Activated naive CD8-positive, alpha-beta T cell treated with anti-CD3 and anti-CD28 coated beads for 36 hours (primary cell): ENCODE results near the gene PPP6R3. TPM values are rescaled to one million over a fixed set of nuclear protein-coding genes. Genes with fewer than 3 reads are reported as not detected.
A peak's percentile ranks its signal among the peaks of the same experiment; 100 is the strongest.
"Not testable (repeated sequence)": the region's sequence is repeated elsewhere in the genome, so short reads cannot be mapped to it uniquely, and the experiment has no call there.

Source experiments
- DNase-seq: peaks from one replicate; pipeline ENCODE4 v3.0.0; 2021
- H3K27ac Mint-ChIP-seq: one replicate; pipeline ENCODE4 v1.8.0; 2022; ENCODE audit warnings: mild to moderate bottlenecking, moderate library complexity, mixed read lengths
- H3K27me3 Mint-ChIP-seq: one replicate; pipeline ENCODE4 v1.8.0; 2022; ENCODE audit warnings: mild to moderate bottlenecking, mixed read lengths
- H3K36me3 Mint-ChIP-seq: one replicate; pipeline ENCODE4 v1.8.0; 2021; ENCODE audit warnings: mild to moderate bottlenecking, mixed read lengths
- H3K4me1 Mint-ChIP-seq: one replicate; pipeline ENCODE4 v1.8.0; 2021; ENCODE audit warnings: mixed read lengths
- H3K4me3 Mint-ChIP-seq: one replicate; pipeline ENCODE4 v1.8.0; 2022; ENCODE audit warnings: mild to moderate bottlenecking, moderate library complexity, mixed read lengths
- H3K9me3 Mint-ChIP-seq: one replicate; pipeline ENCODE4 v1.8.0; 2022; ENCODE audit warnings: mixed read lengths
- total RNA-seq, 2 experiments: library from RNA; stranded (reverse); gene quantifications; one replicate each; pipeline ENCODE4 v1.2.3, GENCODE V29; 2021

PPP6R3 gene
- total RNA-seq, 2 experiments from 2014 or later = 122 to 123 TPM

DNA sequence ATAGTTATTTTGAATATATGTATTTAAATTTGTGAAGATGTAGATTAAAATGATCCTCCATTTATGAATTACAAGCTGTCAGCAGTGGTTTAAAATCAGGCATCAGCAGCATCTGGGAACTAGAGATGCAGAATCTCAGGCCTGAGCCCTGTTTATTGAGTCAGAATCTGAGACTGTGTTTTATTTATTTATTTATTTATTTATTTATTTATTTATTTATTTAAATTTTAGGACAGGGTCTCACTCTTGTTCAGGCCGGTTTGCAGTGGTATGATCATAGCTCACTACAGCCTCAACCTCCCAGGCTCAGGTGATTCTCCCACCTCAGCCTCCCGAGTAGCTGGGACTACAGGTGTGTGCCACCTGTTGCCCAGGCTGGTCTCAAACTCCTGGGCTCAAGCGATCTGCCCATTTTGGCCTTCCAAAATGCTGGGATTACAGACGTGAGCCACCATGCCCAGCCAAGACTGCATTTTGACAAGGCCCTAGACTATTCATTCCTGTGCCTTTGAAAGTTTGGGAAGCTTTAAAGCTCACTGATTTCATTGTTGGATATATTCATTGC is 70.7 kb downstream of the PPP6R3 start:
- Mint-ChIP-seq H3K9me3 (no peaks in the 10 kb centered on the region), H3K36me3 (peaks cover 43% of the 10 kb centered on the region), H3K4me1 (peaks cover 60% of the 10 kb centered on the region), H3K4me3 (no peak overlapping the region), H3K27me3 (no peaks in the 10 kb centered on the region), H3K27ac (no peak overlapping the region)
- no peak for DNase-seq

GRCh38 chr11:68532727-68533369 is 72.3 kb downstream of the PPP6R3 start:
- no peak overlapping the region for H3K27ac Mint-ChIP-seq
- no peaks in the 10 kb centered on the region for H3K27me3 Mint-ChIP-seq
- H3K4me1 Mint-ChIP-seq = peaks cover 51% of the 10 kb centered on the region
- H3K4me3 Mint-ChIP-seq = no peak overlapping the region
- peaks cover 35% of the 10 kb centered on the region for H3K36me3 Mint-ChIP-seq
- H3K9me3 Mint-ChIP-seq = no peaks in the 10 kb centered on the region
- no peak for DNase-seq

DNA sequence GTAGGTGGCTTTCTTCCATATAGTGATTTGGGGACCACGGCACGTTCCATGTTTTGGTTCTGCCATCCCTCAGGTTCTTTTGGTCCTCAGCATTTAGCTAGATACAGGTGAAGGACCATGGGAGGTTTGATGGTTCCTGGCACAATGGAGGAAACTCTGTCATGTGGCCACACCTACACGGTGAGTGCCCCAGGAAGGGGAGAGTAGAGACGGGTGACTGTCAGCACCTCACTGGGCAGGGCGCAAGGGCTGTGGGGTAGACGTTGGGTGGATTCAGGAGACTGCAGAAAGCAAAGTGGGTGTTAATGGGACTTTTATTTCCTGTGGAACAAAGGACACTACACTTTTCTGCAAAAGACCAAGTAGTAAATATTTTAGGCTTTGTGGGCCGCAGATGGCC is 73.4 kb downstream of the PPP6R3 start:
- DNase-seq = no peak
- Mint-ChIP-seq H3K9me3 (no peaks in the 10 kb centered on the region), H3K4me1 (peaks cover 44% of the 10 kb centered on the region), H3K4me3 (no peak overlapping the region), H3K27me3 (no peaks in the 10 kb centered on the region), H3K36me3 (peaks cover 37% of the 10 kb centered on the region), H3K27ac (peak overlapping the region; percentile 25)

GRCh38 chr11:68535098-68535497 is 74.5 kb downstream of the PPP6R3 start:
- H3K9me3 Mint-ChIP-seq = no peaks in the 10 kb centered on the region
- no peak overlapping the region for H3K27ac Mint-ChIP-seq
- H3K27me3 Mint-ChIP-seq = no peaks in the 10 kb centered on the region
- no peak overlapping the region for H3K4me3 Mint-ChIP-seq
- H3K36me3 Mint-ChIP-seq = peaks cover 39% of the 10 kb centered on the region
- no peak for DNase-seq
- H3K4me1 Mint-ChIP-seq = peaks cover 49% of the 10 kb centered on the region

- no peaks in the 10 kb centered on the region for H3K27me3 Mint-ChIP-seq
These were observed 76.2 kb downstream of the PPP6R3 start for GRCh38 chr11:68536706-68537105.

GRCh38 chr11:68538025-68538424 is 77.5 kb downstream of the PPP6R3 start:
- no peaks in the 10 kb centered on the region for H3K9me3 Mint-ChIP-seq
- peaks cover 53% of the 10 kb centered on the region for H3K4me1 Mint-ChIP-seq
- no peak overlapping the region for H3K4me3 Mint-ChIP-seq
- H3K36me3 Mint-ChIP-seq = peaks cover 55% of the 10 kb centered on the region
- no peak overlapping the region for H3K27ac Mint-ChIP-seq
- no peaks in the 10 kb centered on the region for H3K27me3 Mint-ChIP-seq
- DNase-seq = no peak

More at GRCh38 chr11:68536706-68537105, 76.2 kb downstream of the PPP6R3 start:
- Mint-ChIP-seq H3K27ac (peak overlapping the region; percentile 49), H3K4me1 (peaks cover 52% of the 10 kb centered on the region), H3K9me3 (no peaks in the 10 kb centered on the region), H3K36me3 (peaks cover 47% of the 10 kb centered on the region), H3K4me3 (no peak overlapping the region)
- DNase-seq = no peak

- H3K36me3 Mint-ChIP-seq = peaks cover 56% of the 10 kb centered on the region
These were observed 78.8 kb downstream of the PPP6R3 start for GRCh38 chr11:68539395-68539794.

DNA sequence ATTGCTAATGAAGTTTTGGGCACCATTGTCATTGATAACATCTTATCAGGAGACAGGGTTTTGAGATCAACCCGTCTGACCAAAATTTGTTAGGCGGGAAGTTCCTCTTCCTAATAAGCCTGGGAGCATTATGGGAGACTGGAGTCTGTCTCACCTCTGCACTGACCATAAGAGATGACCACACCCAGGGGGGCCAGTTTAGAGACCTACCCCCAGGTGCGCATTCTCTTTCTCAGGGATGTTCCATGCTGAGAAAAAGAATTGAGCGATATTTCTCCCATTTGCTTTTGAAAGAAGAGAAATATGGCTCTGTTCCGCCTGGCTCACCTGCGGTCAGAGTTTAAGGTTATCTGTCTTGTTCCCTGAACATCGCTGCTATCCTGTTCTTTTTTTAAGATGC is 80.0 kb downstream of the PPP6R3 start:
- peaks cover 56% of the 10 kb centered on the region for H3K36me3 Mint-ChIP-seq
- DNase-seq, H3K27me3 Mint-ChIP-seq, H3K9me3 Mint-ChIP-seq, H3K4me3 Mint-ChIP-seq, H3K27ac Mint-ChIP-seq: not testable (repeated sequence)
- peaks cover 51% of the 10 kb centered on the region for H3K4me1 Mint-ChIP-seq

More at GRCh38 chr11:68539395-68539794, 78.8 kb downstream of the PPP6R3 start:
- Mint-ChIP-seq H3K27ac (peak overlapping the region; percentile 36), H3K27me3 (no peaks in the 10 kb centered on the region), H3K9me3 (no peaks in the 10 kb centered on the region), H3K4me1 (peaks cover 46% of the 10 kb centered on the region), H3K4me3 (no peak overlapping the region)
- no peak for DNase-seq

DNA sequence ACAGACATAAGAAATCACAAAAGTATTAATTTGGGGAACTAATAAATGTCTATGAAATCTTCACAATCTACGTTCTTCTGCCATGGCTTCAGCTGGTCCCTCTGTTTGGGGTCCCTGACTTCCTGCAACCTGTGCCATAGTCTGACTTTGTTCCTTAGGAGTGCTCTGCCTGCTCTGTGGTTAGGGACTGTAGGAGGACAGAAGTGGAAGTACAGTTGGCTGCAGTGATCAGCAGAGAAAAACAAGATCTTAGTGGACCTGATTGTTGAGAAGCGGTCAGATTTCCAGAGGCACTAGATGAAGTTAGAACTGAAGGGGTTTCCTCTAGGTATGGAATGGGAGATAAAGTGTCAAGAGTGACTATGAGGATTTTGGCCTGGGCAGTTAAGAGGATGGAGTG is 80.6 kb downstream of the PPP6R3 start:
- no peak for DNase-seq
- Mint-ChIP-seq H3K27me3 (no peaks in the 10 kb centered on the region), H3K9me3 (no peaks in the 10 kb centered on the region), H3K27ac (peak overlapping the region; percentile 51), H3K4me3 (no peak overlapping the region), H3K4me1 (peaks cover 51% of the 10 kb centered on the region), H3K36me3 (peaks cover 59% of the 10 kb centered on the region)

GRCh38 chr11:68541991-68542390 is 81.4 kb downstream of the PPP6R3 start:
- H3K9me3 Mint-ChIP-seq = no peaks in the 10 kb centered on the region
- no peaks in the 10 kb centered on the region for H3K27me3 Mint-ChIP-seq
- peaks cover 66% of the 10 kb centered on the region for H3K36me3 Mint-ChIP-seq
- no peak for DNase-seq
- no peak overlapping the region for H3K4me3 Mint-ChIP-seq
- H3K27ac Mint-ChIP-seq = peak overlapping the region; percentile 51
- peaks cover 53% of the 10 kb centered on the region for H3K4me1 Mint-ChIP-seq

DNA sequence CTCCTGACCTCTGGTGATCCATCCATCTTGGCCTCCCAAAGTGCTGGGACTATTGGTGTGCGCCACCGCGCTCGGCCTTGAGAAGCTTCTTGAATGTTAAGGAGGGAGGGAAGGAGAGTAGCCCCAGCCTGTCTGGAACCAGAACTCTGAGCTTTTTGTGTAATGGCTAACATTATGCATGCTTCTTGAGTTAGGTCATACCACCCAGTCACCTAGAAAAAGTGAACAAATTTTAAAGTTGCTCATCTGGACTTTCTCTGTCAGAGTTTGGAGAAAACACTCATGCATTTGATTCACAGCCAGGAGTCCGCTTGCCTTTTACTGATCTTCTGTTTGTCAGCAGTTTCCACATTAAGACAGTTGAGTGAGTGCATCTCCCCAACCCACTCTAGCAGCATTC is 82.1 kb downstream of the PPP6R3 start:
- H3K4me3 Mint-ChIP-seq = no peak overlapping the region
- DNase-seq = no peak
- no peaks in the 10 kb centered on the region for H3K27me3 Mint-ChIP-seq
- H3K36me3 Mint-ChIP-seq = peaks cover 69% of the 10 kb centered on the region
- H3K9me3 Mint-ChIP-seq = no peaks in the 10 kb centered on the region
- H3K27ac Mint-ChIP-seq = no peak overlapping the region
- H3K4me1 Mint-ChIP-seq = peaks cover 59% of the 10 kb centered on the region

DNA sequence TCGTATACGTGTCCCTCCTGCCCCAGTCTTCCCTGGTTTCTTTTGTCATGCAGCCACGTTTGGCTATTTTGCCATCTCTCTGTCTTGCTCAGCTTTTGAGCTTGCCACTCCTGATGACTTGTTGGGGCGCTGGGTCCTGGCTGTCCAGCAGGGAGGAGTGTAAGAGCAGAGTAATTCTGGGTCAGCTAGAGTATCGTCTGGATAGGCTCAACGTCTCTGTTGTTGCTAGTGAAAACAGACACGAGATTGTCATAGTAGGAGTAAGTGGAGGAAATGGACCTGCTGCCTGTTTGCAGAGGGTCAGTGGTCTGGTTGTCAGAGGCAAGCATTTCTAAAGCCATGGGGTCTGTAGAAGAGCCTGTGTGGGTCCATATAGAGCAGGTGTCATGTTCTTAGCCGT is 83.0 kb downstream of the PPP6R3 start:
- Mint-ChIP-seq H3K4me3 (no peak overlapping the region), H3K36me3 (peaks cover 70% of the 10 kb centered on the region), H3K27me3 (no peaks in the 10 kb centered on the region), H3K9me3 (no peaks in the 10 kb centered on the region), H3K27ac (no peak overlapping the region), H3K4me1 (peaks cover 67% of the 10 kb centered on the region)
- no peak for DNase-seq

- Mint-ChIP-seq H3K9me3 (no peaks in the 10 kb centered on the region), H3K27ac (peak overlapping the region; percentile 15), H3K4me1 (peaks cover 69% of the 10 kb centered on the region), H3K36me3 (peaks cover 66% of the 10 kb centered on the region), H3K4me3 (no peak overlapping the region), H3K27me3 (no peaks in the 10 kb centered on the region)
- no peak for DNase-seq
These were observed 84.8 kb downstream of the PPP6R3 start for GRCh38 chr11:68545347-68545746.

DNA sequence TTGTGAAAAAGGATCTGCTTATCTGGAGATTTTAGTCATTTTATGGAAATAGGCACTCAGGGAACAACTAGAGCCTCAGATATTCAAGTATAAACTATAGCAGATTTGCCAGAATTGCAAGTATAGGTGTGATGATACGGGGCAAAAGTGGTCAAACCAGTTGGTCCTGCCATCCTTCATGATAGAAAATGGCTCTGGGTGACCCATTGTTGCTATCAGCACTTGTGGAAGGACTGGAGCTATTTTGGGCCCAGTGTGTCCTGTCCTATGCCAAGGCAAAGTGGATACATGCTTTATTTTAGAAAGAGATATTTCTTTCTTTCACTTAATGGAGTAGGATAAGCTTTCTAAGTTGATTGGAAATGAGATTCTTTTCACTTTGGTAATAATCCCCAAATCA is 85.2 kb downstream of the PPP6R3 start:
- Mint-ChIP-seq H3K9me3 (no peaks in the 10 kb centered on the region), H3K27me3 (no peaks in the 10 kb centered on the region), H3K36me3 (peaks cover 64% of the 10 kb centered on the region), H3K27ac (peak overlapping the region; percentile 69), H3K4me1 (peaks cover 71% of the 10 kb centered on the region), H3K4me3 (no peak overlapping the region)
- no peak for DNase-seq

GRCh38 chr11:68546555-68546954 is 86.0 kb downstream of the PPP6R3 start:
- Mint-ChIP-seq H3K9me3 (no peaks in the 10 kb centered on the region), H3K4me1 (peaks cover 68% of the 10 kb centered on the region), H3K27ac (peak overlapping the region; percentile 69), H3K27me3 (no peaks in the 10 kb centered on the region), H3K36me3 (peaks cover 61% of the 10 kb centered on the region), H3K4me3 (no peak overlapping the region)
- no peak for DNase-seq
